ENCODE data around the gene MTA1. TPM values are rescaled to one million over a fixed set of nuclear protein-coding genes. Genes with fewer than 3 reads are reported as not detected.

MTA1 gene
- total and polyA plus RNA-seq, 2 of the 8 experiments (the other 6 are each of a cell fraction or from before 2014, with no cell fraction given): 73.9 to 221 TPM

GRCh38 chr14:105375635-105376057 lies 44.0 kb upstream of the MTA1 start:
- H3K27ac ChIP-seq (ENCODE audit: low read depth, low read length): no peak overlapping the region
- H3K79me1 ChIP-seq (ENCODE audit: low read depth, low read length): no peaks in the 10 kb centered on the region
- H3K14ac ChIP-seq (ENCODE audit: insufficient read length): no peak overlapping the region
- no peak overlapping the region for H2AK5ac ChIP-seq (ENCODE audit: low read depth, low read length)
- H4K8ac ChIP-seq (ENCODE audit: extremely low read depth, insufficient read depth, low read length): no peak overlapping the region
- 85% methylated on average over 4 of the region's 4 CpGs; no CpG with 5 or more reads in 1 of the 2 experiments for WGBS, 2 experiments (ENCODE audit: extremely low coverage in 1 of 2, insufficient coverage in 1 of 2, insufficient read length in 1 of 2, insufficient replicate concordance in 2 of 2, low coverage in 1 of 2, low lambda C conversion rate in 2 of 2, missing lambda C conversion rate in 1 of 2)
- H3K4me3 ChIP-seq (ENCODE audit: extremely low read depth in 1 of 4, insufficient read depth in 2 of 4, low read depth in 3 of 4, low read length in 4 of 4): no peak overlapping the region
- H3K36me3 ChIP-seq (ENCODE audit: control insufficient read depth in 2 of 4, insufficient read depth in 4 of 4, low read length in 3 of 4): no peaks in the 10 kb centered on the region; a peak in 2 of 8 replicates
- no peaks in the 10 kb centered on the region for H3K79me2 ChIP-seq (ENCODE audit: control insufficient read depth in 1 of 2, insufficient read depth in 2 of 2, low read length in 2 of 2)
- peaks cover 0 to 6% of the 10 kb centered on the region in 2 experiments for H4K20me1 ChIP-seq (replicated peaks in 1 of 2; ENCODE audit: control insufficient read depth in 1 of 2, insufficient read depth in 2 of 2, low read length in 2 of 2)
- no peak overlapping the region for H2BK5ac ChIP-seq (ENCODE audit: low read depth, low read length)
- H2BK120ac ChIP-seq (replicated peaks; ENCODE audit: low read depth, low read length): no peak overlapping the region
- no peak overlapping the region for H2BK20ac ChIP-seq (ENCODE audit: low read length)
- H3K23me2 ChIP-seq (ENCODE audit: low read depth, low read length): no peaks in the 10 kb centered on the region
- no peak overlapping the region for H3K9ac ChIP-seq (replicated peaks in 1 of 4; ENCODE audit: extremely low read depth in 1 of 4, low read depth in 3 of 4, low read length in 3 of 4)
- H3K56ac ChIP-seq (replicated peaks; ENCODE audit: insufficient read length, low read depth, low read length): no peak overlapping the region
- H3K4me1 ChIP-seq (replicated peaks in 1 of 4; ENCODE audit: control insufficient read depth in 3 of 4, insufficient read depth in 4 of 4, low read length in 3 of 4): no peaks in the 10 kb centered on the region
- no peak overlapping the region for H3K4ac ChIP-seq (replicated peaks; ENCODE audit: insufficient read length, low read depth, low read length)
- ChIA-PET CTCF (ENCODE audit: partially characterized antibody) (interaction anchor here (1.0 to 3.0 kb wide), 10 partner anchors 9 to 117 kb away, joined by 3 to 10 read pairs (median 4); no protein-coding TSS in a partner anchor), POLR2A (ENCODE audit: partially characterized antibody) (no interaction called here)
- no peak overlapping the region for H3K18ac ChIP-seq (ENCODE audit: extremely low read depth, low read length)
- H4K5ac ChIP-seq (ENCODE audit: insufficient read length, low read depth, low read length): no peak overlapping the region
- no peak overlapping the region for H2BK15ac ChIP-seq (ENCODE audit: low read length)
- H3K27me3 ChIP-seq (replicated peaks in 1 of 4; ENCODE audit: control insufficient read depth in 3 of 4, extremely low read depth in 1 of 4, insufficient read depth in 3 of 4, low read length in 3 of 4): no peaks in the 10 kb centered on the region; a peak in 1 of 7 replicates
- no peak for DNase-seq (ENCODE audit: low read depth in 1 of 2, low spot score in 2 of 2)
- no peak for TF ChIP-seq HDAC6 (IDR thresholded peaks at IDR 0.05; ENCODE audit: low read depth, low read length)
- TF ChIP-seq, protein P1, sequence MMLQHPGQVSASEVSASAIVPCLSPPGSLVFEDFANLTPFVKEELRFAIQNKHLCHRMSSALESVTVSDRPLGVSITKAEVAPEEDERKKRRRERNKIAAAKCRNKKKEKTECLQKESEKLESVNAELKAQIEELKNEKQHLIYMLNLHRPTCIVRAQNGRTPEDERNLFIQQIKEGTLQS (IDR thresholded peaks at IDR 0.05; ENCODE audit: insufficient read depth, low read depth, low read length): no peak
- TF ChIP-seq CHD2 (IDR thresholded peaks at IDR 0.05; ENCODE audit: low read length): no peak
- TF ChIP-seq CBX5 (IDR thresholded peaks at IDR 0.05; ENCODE audit: low read depth, low read length): no peak
- no peak for TF ChIP-seq KDM5A (IDR thresholded peaks at IDR 0.05; ENCODE audit: low read length)
- TF ChIP-seq BCL11A (IDR thresholded peaks at IDR 0.05; ENCODE audit: low read depth in 2 of 2, low read length in 2 of 2): no peak
- TF ChIP-seq POLR2AphosphoS5 (IDR thresholded peaks at IDR 0.05; ENCODE audit: low read depth, low read length): no peak
- TF ChIP-seq POLR2A (IDR thresholded peaks at IDR 0.05; ENCODE audit: control extremely low read depth in 1 of 2, low read depth in 2 of 2, low read length in 2 of 2): no peak
- no peak for TF ChIP-seq JUN (IDR thresholded peaks at IDR 0.05; ENCODE audit: low read depth, low read length)
- TF ChIP-seq EGR1 (IDR thresholded peaks at IDR 0.05; ENCODE audit: borderline replicate concordance, low read depth, low read length): no peak
- no peak overlapping the region for H4K91ac ChIP-seq (replicated peaks; ENCODE audit: insufficient read length, low read length)
- no peak overlapping the region for H3K4me2 ChIP-seq (ENCODE audit: insufficient read depth in 1 of 2, low read depth in 2 of 2, low read length in 2 of 2)
- H3K23ac ChIP-seq (ENCODE audit: insufficient read length): no peak overlapping the region
- H2BK12ac ChIP-seq (ENCODE audit: low read depth, low read length): no peak overlapping the region
- no peak overlapping the region for H2AFZ ChIP-seq (ENCODE audit: low read length)
- H3K9me3 ChIP-seq (ENCODE audit: insufficient read depth in 2 of 2, low read depth in 1 of 2, low read length in 1 of 2): peaks cover 0 to 4% of the 10 kb centered on the region in 2 experiments; a peak in 1 of 4 replicates
- FAIRE-seq: no peak

Measured in H1 (cell line).